Sigmoid colon (tissue), 4 donors: Measurements from ENCODE around the gene COBLL1.

ENCODE experiments used
- EP300 ChIP-seq, 4 donors: sonication (generic); formaldehyde crosslinking; IDR thresholded peaks; one replicate each; pipeline ENCODE4 v1.6.1; 2017; ENCODE audit warnings: antibody characterized with exemption in 4 of 4
- POLR2A ChIP-seq, 2 donors: fragments of 450-650 bp; IDR thresholded peaks; one replicate each; pipeline ENCODE4 v1.6.1; 2016; ENCODE audit warnings: antibody characterized with exemption in 2 of 2, mild to moderate bottlenecking in 2 of 2, moderate library complexity in 2 of 2
- POLR2AphosphoS5 ChIP-seq, 4 donors: sonication (generic); formaldehyde crosslinking; IDR thresholded peaks; one replicate each; pipeline ENCODE4 v1.6.1; 2017; ENCODE audit warnings: antibody characterized with exemption in 4 of 4
- TF ChIP-seq, protein P1 (sequence below), 4 experiments: fragments of 450-650 bp in 3 of 4; fragments of 200-600 bp in 1 of 4; IDR thresholded peaks; one replicate each; pipeline ENCODE4 v1.5.1; 2016 to 2019; ENCODE audit warnings: antibody characterized with exemption in 4 of 4, mild to moderate bottlenecking in 3 of 4, moderate library complexity in 2 of 4

DNA sequence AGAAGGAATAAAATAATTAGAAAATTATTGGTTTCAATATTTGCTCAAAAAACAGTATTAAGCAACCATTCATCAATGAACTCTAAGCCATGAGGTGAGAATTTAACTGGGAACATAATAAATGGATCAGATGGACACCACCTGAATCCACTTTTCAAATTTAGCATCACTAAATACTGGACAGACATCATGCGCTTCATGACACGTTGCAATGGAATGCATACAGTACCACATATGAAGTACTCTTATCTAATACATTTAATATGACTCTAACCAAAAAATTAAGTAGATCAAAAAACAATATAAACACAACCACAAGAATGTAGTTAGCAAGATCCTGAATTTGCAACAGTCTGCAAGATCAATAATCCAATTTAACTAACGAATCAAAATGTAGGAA is 76.6 kb downstream of the COBLL1 start:
- no peak for TF ChIP-seq EP300 (IDR thresholded peaks at IDR 0.05)
- TF ChIP-seq POLR2A (IDR thresholded peaks at IDR 0.05): no peak
- no peak for TF ChIP-seq POLR2AphosphoS5 (IDR thresholded peaks at IDR 0.05)
- TF ChIP-seq, protein P1, sequence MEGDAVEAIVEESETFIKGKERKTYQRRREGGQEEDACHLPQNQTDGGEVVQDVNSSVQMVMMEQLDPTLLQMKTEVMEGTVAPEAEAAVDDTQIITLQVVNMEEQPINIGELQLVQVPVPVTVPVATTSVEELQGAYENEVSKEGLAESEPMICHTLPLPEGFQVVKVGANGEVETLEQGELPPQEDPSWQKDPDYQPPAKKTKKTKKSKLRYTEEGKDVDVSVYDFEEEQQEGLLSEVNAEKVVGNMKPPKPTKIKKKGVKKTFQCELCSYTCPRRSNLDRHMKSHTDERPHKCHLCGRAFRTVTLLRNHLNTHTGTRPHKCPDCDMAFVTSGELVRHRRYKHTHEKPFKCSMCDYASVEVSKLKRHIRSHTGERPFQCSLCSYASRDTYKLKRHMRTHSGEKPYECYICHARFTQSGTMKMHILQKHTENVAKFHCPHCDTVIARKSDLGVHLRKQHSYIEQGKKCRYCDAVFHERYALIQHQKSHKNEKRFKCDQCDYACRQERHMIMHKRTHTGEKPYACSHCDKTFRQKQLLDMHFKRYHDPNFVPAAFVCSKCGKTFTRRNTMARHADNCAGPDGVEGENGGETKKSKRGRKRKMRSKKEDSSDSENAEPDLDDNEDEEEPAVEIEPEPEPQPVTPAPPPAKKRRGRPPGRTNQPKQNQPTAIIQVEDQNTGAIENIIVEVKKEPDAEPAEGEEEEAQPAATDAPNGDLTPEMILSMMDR (IDR thresholded peaks at IDR 0.05): no peak
